IPS DF 4.7 (cell line): Measurements from ENCODE around the gene PSD.

Source experiments
- DNase-seq: peaks from one replicate; pipeline ENCODE4 v3.0.0-alpha.2; 2013; ENCODE audit warnings: low spot score; ENCODE audit errors: extremely low read depth

Gene PSD

GRCh38 chr10:102420714-102421506, 2.3 kb upstream of the PSD start, which contains the start of gene FBXL15:
FBXL15 (plus strand) TSS chr10:102420836; CDS start chr10:102421130, 294 bp downstream.
- no peak for DNase-seq

- no peak for DNase-seq
These were observed 1.7 kb upstream of the PSD start for GRCh38 chr10:102420181-102420713.

GRCh38 chr10:102419269-102420180, 940 bp upstream of the PSD start:
- no peak for DNase-seq

GRCh38 chr10:102416695-102417094, 1.9 kb downstream of the PSD start:
- no peak for DNase-seq

- DNase-seq = no peak
These were observed 2.3 kb downstream of the PSD start for GRCh38 chr10:102416283-102416682.

- DNase-seq = no peak
These were observed 3.8 kb downstream of the PSD start for GRCh38 chr10:102414749-102415148.

GRCh38 chr10:102413806-102414561, 4.6 kb downstream of the PSD start:
- no peak for DNase-seq

- DNase-seq = no peak
These were observed 5.4 kb downstream of the PSD start for GRCh38 chr10:102413053-102413705.

GRCh38 chr10:102412293-102412692, 6.3 kb downstream of the PSD start:
- no peak for DNase-seq

GRCh38 chr10:102411341-102412255, 7.0 kb downstream of the PSD start:
- DNase-seq = no peak

- DNase-seq = no peak
These were observed 8.0 kb downstream of the PSD start for GRCh38 chr10:102410429-102411073.

- no peak for DNase-seq
These were observed 8.8 kb downstream of the PSD start for GRCh38 chr10:102409604-102410428.

- DNase-seq = no peak
These were observed 9.6 kb downstream of the PSD start for GRCh38 chr10:102408728-102409603.

GRCh38 chr10:102408131-102408727, 10.4 kb downstream of the PSD start:
- DNase-seq = no peak

GRCh38 chr10:102407425-102408130, 11.0 kb downstream of the PSD start:
- DNase-seq = no peak

- no peak for DNase-seq
These were observed 11.8 kb downstream of the PSD start for GRCh38 chr10:102406815-102407214.
